A673 (cell line): Measurements from ENCODE around the gene TENM3. TPM values are rescaled to one million over a fixed set of nuclear protein-coding genes. Genes with fewer than 3 reads are reported as not detected.
"Not testable (repeated sequence)": the region's sequence is repeated elsewhere in the genome, so short reads cannot be mapped to it uniquely, and the experiment has no call there.

Source experiments
- BruUV-seq: library from RNA; stranded (reverse); fragments of 400-500 nt; replicated peaks from 2 replicates; lab custom pipeline; 2021; lab: Mats Ljungman, UMichigan
- CTCF ChIA-PET: fragments of 300-600 bp; sonication (Branson Sonifier 250); formaldehyde crosslinking; loops from one replicate; lab custom pipeline; 2022; ENCODE audit warnings: antibody characterized with exemption; lab: Charles Lee
- POLR2A ChIA-PET: fragments of 300-600 bp; sonication (Branson Sonifier 250); formaldehyde crosslinking; loops from one replicate; lab custom pipeline; 2022; ENCODE audit warnings: antibody characterized with exemption; ENCODE audit not compliant: low non-redundant PET; lab: Charles Lee
- DNase-seq: peaks from one replicate; pipeline ENCODE4 v3.0.0-alpha.2; 2015; ENCODE audit warnings: low spot score
- H3K27ac ChIP-seq: fragments of 200-600 bp; sonication (generic); 2 replicates; pipeline ENCODE4 v1.5.1; 2016; ENCODE audit warnings: mixed run types, low read depth, mild to moderate bottlenecking, mixed read lengths, antibody characterized with exemption, low read length; ENCODE audit not compliant: poor library complexity, severe bottlenecking
- H3K27me3 ChIP-seq: fragments of 200-600 bp; sonication (generic); replicated peaks from 2 replicates; pipeline ENCODE4 v1.6.1; 2017; ENCODE audit warnings: mixed run types, low read depth, mild to moderate bottlenecking, mixed read lengths, antibody characterized with exemption, low read length; ENCODE audit not compliant: insufficient read depth, poor library complexity
- H3K36me3 ChIP-seq: fragments of 200-600 bp; sonication (generic); 2 replicates; pipeline ENCODE4 v1.6.1; 2016; ENCODE audit warnings: mixed run types, mild to moderate bottlenecking, mixed read lengths, antibody characterized with exemption, low read length; ENCODE audit not compliant: insufficient read depth, poor library complexity, severe bottlenecking
- H3K4me1 ChIP-seq: fragments of 200-600 bp; sonication (generic); 2 replicates; pipeline ENCODE4 v1.6.1; 2017; ENCODE audit warnings: mixed run types, mild to moderate bottlenecking, mixed read lengths, antibody characterized with exemption, low read length; ENCODE audit not compliant: insufficient read depth, poor library complexity, severe bottlenecking
- H3K4me3 ChIP-seq: fragments of 200-600 bp; sonication (generic); 2 replicates; pipeline ENCODE4 v1.5.1; 2016; ENCODE audit warnings: low read depth, mixed run types, mild to moderate bottlenecking, mixed read lengths, low read length; ENCODE audit not compliant: poor library complexity, severe bottlenecking
- H3K9me3 ChIP-seq: fragments of 200-600 bp; sonication (generic); 2 replicates; pipeline ENCODE4 v1.6.1; 2016; ENCODE audit warnings: mixed run types, low read depth, mild to moderate bottlenecking, mixed read lengths, antibody characterized with exemption, low read length; ENCODE audit not compliant: poor library complexity, severe bottlenecking
- CTCF ChIP-seq: fragments of 300-800, 200-600 bp; sonication (generic); conservative IDR thresholded peaks from 2 replicates; pipeline ENCODE4 v1.5.1; 2017; ENCODE audit warnings: low read depth, mild to moderate bottlenecking, antibody characterized with exemption, low read length, moderate library complexity, mixed read lengths
- EZH2 ChIP-seq: fragments of 200-600 bp; sonication (generic); IDR thresholded peaks from 2 replicates; pipeline ENCODE4 v1.6.1; 2017; ENCODE audit warnings: borderline replicate concordance, low read depth, mild to moderate bottlenecking, mixed read lengths, antibody characterized with exemption, low read length; ENCODE audit not compliant: poor library complexity, severe bottlenecking
- intact Hi-C: fragments of 100-400 bp; cut with micrococcal nuclease; formaldehyde crosslinking; loops from one replicate; pipeline ENCODE4 v1.10.0; 2022; ENCODE audit not compliant: unreplicated experiment
- total RNA-seq: library from RNA; stranded (reverse); gene quantifications from 2 replicates; pipeline ENCODE4 v1.2.3, GENCODE V29; 2021

The TENM3 gene
- total RNA-seq, 1 experiment from 2014 or later, result 26.4 TPM

- H3K4me1 ChIP-seq, result no peaks in the 10 kb centered on the region
- H3K4me3 ChIP-seq, result no peak overlapping the region
- DNase-seq, result no peak
- H3K9me3 ChIP-seq, result no peaks in the 10 kb centered on the region
- H3K27ac ChIP-seq, result no peak overlapping the region
- TF ChIP-seq CTCF (no peak), EZH2 (no peak)
- intact Hi-C loops, result no loop called here
- H3K27me3 ChIP-seq, result no peaks in the 10 kb centered on the region
- no peaks in the 10 kb centered on the region for H3K36me3 ChIP-seq
- CTCF ChIA-PET, result no interaction called here
- POLR2A ChIA-PET, result interaction anchor here (0.6 kb wide), 1 partner anchor 10 kb away, joined by 4 read pairs; no protein-coding TSS in a partner anchor
- BruUV-seq, result no TSS peak
These were observed 4.8 kb upstream of the TENM3 start for GRCh38 chr4:182238355-182238931.

GRCh38 chr4:182240161-182241130 lies 2.8 kb upstream of the TENM3 start:
- no peak overlapping the region for H3K27ac ChIP-seq
- no peaks in the 10 kb centered on the region for H3K27me3 ChIP-seq
- no peaks in the 10 kb centered on the region for H3K9me3 ChIP-seq
- no peak for TF ChIP-seq EZH2
- no peak for TF ChIP-seq CTCF
- intact Hi-C loops, result no loop called here
- no peaks in the 10 kb centered on the region for H3K36me3 ChIP-seq
- no peak for DNase-seq
- no TSS peak for BruUV-seq
- ChIA-PET POLR2A (no interaction called here), CTCF (no interaction called here)
- H3K4me3 ChIP-seq, result no peak overlapping the region
- H3K4me1 ChIP-seq, result no peaks in the 10 kb centered on the region

- H3K9me3 ChIP-seq, BruUV-seq, H3K4me1 ChIP-seq, H3K27me3 ChIP-seq, H3K4me3 ChIP-seq, H3K27ac ChIP-seq, POLR2A ChIA-PET, intact Hi-C loops, H3K36me3 ChIP-seq, CTCF ChIA-PET, DNase-seq: not testable (repeated sequence)
These were observed 942 bp upstream of the TENM3 start for GRCh38 chr4:182242260-182242659.
